GM12872 (cell line): Measurements from ENCODE around the gene NRP1.

Experiments used
- TF ChIP-seq, protein P1 (sequence below): IDR thresholded peaks from 3 replicates; pipeline ENCODE4 v1.5.1; 2011; ENCODE audit warnings: low read depth, mild to moderate bottlenecking, low read length, moderate library complexity; ENCODE audit not compliant: insufficient read depth

Gene NRP1

DNA sequence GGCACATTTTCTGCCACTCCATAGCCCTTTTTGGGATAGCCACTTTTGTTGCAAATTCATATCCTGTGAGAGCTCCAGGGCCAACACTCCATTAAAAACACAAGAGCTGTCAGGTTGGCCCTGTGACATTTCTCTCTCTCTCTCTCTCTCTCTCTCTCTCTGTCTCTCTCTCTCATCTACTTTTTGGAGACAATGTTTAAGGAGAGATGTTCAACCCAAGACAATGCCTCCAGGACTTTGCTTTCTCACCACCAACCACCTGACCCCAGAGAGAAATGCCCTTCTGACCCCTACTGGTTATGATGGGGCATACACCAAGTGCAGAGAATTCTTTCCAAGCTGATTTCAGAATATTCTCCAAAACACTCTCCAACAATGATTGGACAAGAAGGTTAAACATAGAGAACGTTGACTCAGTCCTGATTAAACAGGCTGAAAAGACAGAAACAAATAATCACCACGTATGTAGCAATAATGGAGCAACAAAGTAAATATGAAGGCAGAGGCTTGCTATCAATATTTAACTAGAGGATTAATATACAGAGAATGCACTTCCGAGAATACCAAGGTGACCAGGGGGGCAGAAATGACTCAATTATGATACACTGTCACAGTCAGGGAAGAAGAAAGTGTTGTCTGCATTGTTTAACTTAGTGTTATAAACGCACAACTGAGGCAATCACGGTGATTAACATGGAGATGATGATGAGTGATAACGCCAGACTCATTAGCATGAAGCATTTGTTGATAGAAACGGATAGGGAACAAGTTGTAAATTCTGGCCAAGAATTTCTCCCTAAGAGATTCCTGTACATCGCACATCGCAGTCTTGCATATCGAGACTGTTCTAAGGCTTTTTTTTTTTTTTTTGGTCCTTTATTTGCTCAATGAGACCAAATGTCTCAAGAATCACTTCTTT lies 178.5 kb downstream of the NRP1 start:
- TF ChIP-seq, protein P1, sequence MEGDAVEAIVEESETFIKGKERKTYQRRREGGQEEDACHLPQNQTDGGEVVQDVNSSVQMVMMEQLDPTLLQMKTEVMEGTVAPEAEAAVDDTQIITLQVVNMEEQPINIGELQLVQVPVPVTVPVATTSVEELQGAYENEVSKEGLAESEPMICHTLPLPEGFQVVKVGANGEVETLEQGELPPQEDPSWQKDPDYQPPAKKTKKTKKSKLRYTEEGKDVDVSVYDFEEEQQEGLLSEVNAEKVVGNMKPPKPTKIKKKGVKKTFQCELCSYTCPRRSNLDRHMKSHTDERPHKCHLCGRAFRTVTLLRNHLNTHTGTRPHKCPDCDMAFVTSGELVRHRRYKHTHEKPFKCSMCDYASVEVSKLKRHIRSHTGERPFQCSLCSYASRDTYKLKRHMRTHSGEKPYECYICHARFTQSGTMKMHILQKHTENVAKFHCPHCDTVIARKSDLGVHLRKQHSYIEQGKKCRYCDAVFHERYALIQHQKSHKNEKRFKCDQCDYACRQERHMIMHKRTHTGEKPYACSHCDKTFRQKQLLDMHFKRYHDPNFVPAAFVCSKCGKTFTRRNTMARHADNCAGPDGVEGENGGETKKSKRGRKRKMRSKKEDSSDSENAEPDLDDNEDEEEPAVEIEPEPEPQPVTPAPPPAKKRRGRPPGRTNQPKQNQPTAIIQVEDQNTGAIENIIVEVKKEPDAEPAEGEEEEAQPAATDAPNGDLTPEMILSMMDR, result peak; percentile 78

DNA sequence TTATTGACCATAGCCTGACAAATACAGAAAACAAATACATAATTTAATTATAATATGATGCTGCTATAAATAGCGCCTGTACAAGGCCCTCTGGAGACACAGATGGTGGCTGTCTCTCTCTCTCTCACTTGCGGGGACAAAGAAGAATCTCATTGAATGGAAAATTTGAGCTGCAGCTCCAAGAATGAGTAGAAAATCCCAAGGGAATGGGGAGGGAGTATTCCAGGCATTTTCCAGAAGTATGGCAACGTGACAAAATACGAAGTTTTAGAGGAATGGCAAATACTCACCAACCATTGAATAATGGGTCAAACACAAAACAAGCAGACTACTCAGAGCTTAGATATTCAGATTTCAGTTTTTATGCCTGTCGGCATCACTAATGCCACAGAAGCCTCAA lies 179.9 kb downstream of the NRP1 start:
- TF ChIP-seq, protein P1, result no peak

DNA sequence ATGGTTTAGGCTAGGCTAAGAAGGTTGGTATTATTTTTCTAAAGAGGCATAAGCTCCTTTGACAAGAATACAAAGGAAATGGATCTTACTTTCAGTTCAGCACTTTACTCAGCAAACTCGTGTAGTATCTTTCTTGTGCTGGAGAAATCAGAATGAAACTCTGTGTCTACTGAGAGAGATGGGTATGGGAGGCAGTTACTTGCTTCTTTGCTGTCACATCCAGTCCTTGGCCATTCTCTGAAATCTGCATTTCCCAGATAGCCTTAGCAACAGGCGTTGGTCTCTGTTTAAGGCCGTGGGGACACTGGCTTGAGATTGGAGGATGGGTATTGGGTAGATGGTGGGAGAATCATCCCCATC lies 180.5 kb downstream of the NRP1 start:
- TF ChIP-seq, protein P1, result no peak

DNA sequence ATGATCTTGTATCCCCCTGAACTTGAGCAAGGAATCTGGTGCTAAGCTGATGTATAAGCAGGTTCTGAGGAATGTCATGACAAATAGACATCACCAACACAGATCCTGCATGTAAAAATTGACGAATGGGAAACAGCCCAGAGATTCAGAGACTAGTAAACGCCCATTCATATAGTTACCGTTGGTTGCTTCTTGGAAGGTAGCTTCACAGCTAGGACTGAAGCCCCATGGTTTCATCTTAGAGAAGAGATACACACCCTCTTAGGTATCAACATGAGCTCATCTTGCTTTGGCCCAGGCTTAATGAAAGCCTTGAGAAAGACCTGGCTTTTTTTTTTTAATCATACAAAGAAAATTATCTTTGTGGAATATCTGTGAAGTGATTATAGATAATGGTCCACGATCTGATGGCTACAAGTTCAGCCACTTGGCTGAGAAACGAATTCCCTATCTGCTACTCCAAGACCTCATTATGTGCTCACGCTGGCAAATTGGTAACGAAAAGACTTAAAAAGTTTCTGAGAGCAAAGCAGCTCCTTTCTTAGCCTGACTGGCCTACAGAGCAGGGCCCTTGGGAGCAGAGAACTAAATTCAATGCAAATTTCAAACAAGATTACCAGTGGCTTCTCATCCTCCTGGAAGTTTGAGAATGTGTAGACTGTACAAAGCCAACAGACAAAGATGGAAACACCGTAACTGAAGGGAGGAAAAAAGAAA lies 181.1 kb downstream of the NRP1 start:
- TF ChIP-seq, protein P1, result no peak

DNA sequence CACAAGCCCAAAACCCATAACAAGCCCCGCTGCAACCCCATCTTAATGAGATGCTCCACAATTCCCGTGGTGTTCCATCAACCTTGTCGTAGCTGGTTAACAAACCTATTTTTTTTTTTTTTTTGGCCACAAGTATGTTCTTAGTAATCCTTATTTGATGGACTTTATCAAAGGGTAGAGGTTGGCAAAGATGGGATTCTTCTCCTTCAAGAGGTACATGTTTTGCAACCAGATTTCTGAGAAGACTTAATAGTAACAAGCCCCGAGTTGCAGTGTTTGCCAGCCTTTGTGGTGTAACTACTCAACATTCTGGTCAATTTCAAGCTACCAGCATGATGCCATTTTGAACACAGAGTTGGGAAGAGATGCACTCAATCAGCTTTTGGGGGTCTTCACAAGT lies 181.7 kb downstream of the NRP1 start:
- TF ChIP-seq, protein P1, result no peak

DNA sequence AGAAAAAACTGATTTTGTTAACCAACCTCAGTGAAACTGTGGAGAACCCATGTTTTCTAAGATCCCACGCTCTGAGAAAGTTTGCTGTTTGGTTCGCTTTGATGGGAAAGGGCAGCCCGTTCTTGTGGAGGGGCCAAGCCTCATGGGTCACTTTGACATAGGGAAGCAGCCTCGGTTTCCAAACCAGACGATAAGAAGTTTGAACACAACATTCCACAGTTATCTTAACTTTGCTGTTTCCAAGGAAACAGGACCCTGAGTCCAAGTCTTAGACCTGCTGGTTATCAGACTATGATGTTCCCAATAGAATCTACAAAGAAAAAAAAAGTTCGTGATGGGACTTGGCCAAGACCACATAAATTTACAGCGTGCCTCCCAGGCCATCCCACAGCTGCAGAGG lies 182.3 kb downstream of the NRP1 start:
- TF ChIP-seq, protein P1, result no peak

DNA sequence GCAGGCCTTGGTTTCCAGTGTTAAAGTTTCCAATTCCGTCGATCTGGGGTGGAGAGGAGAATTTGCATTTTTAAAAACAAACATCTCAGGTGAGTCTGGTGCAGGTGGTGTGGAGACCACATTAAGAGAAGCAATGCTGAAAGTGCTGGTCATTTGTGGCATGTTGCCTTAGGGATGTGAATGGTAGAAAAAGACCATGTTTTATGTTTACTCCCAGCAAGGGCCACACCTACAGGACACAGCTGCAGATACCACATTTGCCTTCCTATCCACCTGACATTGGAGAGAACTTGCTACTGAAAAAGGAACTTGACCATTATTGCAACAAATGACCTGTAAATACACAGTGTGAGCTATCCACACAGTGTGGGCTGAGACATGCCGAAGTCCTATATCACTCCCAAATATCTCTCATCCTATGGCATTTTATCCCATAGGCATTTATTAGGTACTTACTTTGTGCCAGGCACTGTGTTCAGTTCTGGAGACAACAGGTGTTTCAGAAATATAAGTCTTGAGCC lies 183.1 kb downstream of the NRP1 start:
- TF ChIP-seq, protein P1, result no peak
